HepG2 (cell line): ENCODE results near the gene CMKLR1. TPM values are rescaled to one million over a fixed set of nuclear protein-coding genes. Genes with fewer than 3 reads are reported as not detected.

ENCODE experiments used
- ATAC-seq: fragments of 200-7000 bp; cut with Tn5 transposase; 3 replicates; pipeline ENCODE4 v1.9.1; 2020; ENCODE audit warnings: mild to moderate bottlenecking, moderate library complexity
- BruUV-seq: library from RNA; stranded (reverse); fragments of 400-500 nt; replicated peaks from 2 replicates; lab custom pipeline; 2021; lab: Mats Ljungman, UMichigan
- CTCF ChIA-PET: fragments of 300-600 bp; formaldehyde crosslinking; extraction: SDS; loops from one replicate; lab custom pipeline; 2021; ENCODE audit warnings: low total read pairs, inconsistent platforms, low intra/inter-chr PET ratio; lab: Yijun Ruan, JAX
- POLR2A ChIA-PET: fragments of 350-600 bp; sonication (Branson Sonifier 250); formaldehyde crosslinking; loops from one replicate; lab custom pipeline; 2020; ENCODE audit warnings: antibody characterized with exemption, inconsistent platforms; lab: Yijun Ruan, JAX
- DNase-seq: peaks from one replicate; pipeline ENCODE4 v3.0.0-alpha.2; 2015; ENCODE audit warnings: low spot score
- FAIRE-seq: peaks from 3 replicates; lab custom pipeline; 2011; peaks lifted over from hg19 to GRCh38; lab: Jason Lieb, UNC
- H2AFZ ChIP-seq: one replicate; pipeline ENCODE4 v1.6.1; 2011; ENCODE audit warnings: low read length, inconsistent platforms
- H3K27ac ChIP-seq: fragments of 300-600 bp; 3 replicates; pipeline ENCODE4 v1.8.0; 2011; ENCODE audit warnings: mixed run types, mild to moderate bottlenecking, mixed read lengths, low read length, inconsistent platforms; ENCODE audit not compliant: insufficient read depth; ENCODE audit errors: extremely low read length
- H3K27me3 ChIP-seq, 2 experiments: fragments of 200-600 bp in 1 of 2; 2 replicates in 1 of 2; 3 replicates in 1 of 2; pipeline versions ENCODE4 v1.6.0 to v1.8.0; 2011; ENCODE audit warnings: low read length in 2 of 2, mild to moderate bottlenecking in 2 of 2, moderate library complexity in 2 of 2, inconsistent platforms in 1 of 2; ENCODE audit not compliant: insufficient read depth in 2 of 2, control insufficient read depth in 1 of 2
- H3K36me3 ChIP-seq, 2 experiments: fragments of 200-600 bp in 1 of 2; replicated peaks in 1 of 2; 2 replicates in 1 of 2; 3 replicates in 1 of 2; pipeline versions ENCODE4 v1.5.1 to v1.8.0; 2011; ENCODE audit warnings: low read length in 2 of 2, inconsistent platforms in 1 of 2; ENCODE audit not compliant: insufficient read depth in 2 of 2, control insufficient read depth in 1 of 2
- H3K4me1 ChIP-seq: 2 replicates; pipeline ENCODE4 v1.5.1; 2012; ENCODE audit warnings: low read length, inconsistent platforms; ENCODE audit not compliant: insufficient read depth
- H3K4me2 ChIP-seq: 2 replicates; pipeline ENCODE4 v1.6.0; 2011; ENCODE audit warnings: low read depth, low read length, inconsistent platforms
- H3K4me3 ChIP-seq, 3 experiments: fragments of 200-600 bp in 1 of 3; sonication (generic), shearing (Covaris generic) in 1 of 3; replicated peaks in 1 of 3; 2 replicates each; pipeline ENCODE4 v1.5.1; 2011 to 2016; ENCODE audit warnings: low read length in 3 of 3, inconsistent platforms in 2 of 3, low read depth in 2 of 3, mild to moderate bottlenecking in 2 of 3, control low read depth in 1 of 3, mixed read lengths in 1 of 3; ENCODE audit not compliant: insufficient read depth in 1 of 3
- H3K79me2 ChIP-seq: one replicate; pipeline ENCODE4 v1.6.1; 2011; ENCODE audit warnings: low read length, inconsistent platforms; ENCODE audit not compliant: insufficient read depth
- H3K9ac ChIP-seq: 2 replicates; pipeline ENCODE4 v1.6.0; 2011; ENCODE audit warnings: mild to moderate bottlenecking, low read depth, low read length, inconsistent platforms; ENCODE audit not compliant: insufficient read depth
- H3K9me3 ChIP-seq: 2 replicates; pipeline ENCODE4 v1.5.1; 2012; ENCODE audit warnings: mild to moderate bottlenecking, low read length
- H4K20me1 ChIP-seq: 2 replicates; pipeline ENCODE4 v1.6.0; 2011; ENCODE audit warnings: inconsistent platforms, mild to moderate bottlenecking, low read length, moderate library complexity; ENCODE audit not compliant: insufficient read depth
- HIVEP1 ChIP-seq: sonication (generic); formaldehyde crosslinking; IDR thresholded peaks from 2 replicates; pipeline ENCODE4 v1.4.0; 2020; ENCODE audit warnings: mild to moderate bottlenecking, missing genetic modification reagents
- RERE ChIP-seq: IDR thresholded peaks from 2 replicates; pipeline ENCODE4 v1.6.1; 2016; ENCODE audit warnings: low read depth, missing genetic modification reagents, missing compliant biosample characterization
- ZFY ChIP-seq: sonication (generic); formaldehyde crosslinking; IDR thresholded peaks from 2 replicates; pipeline ENCODE4 v1.4.0; 2020; ENCODE audit warnings: missing genetic modification reagents
- ZNF256 ChIP-seq: sonication (generic); formaldehyde crosslinking; conservative IDR thresholded peaks from 2 replicates; pipeline ENCODE4 v1.4.0; 2020; ENCODE audit warnings: missing genetic modification reagents
- ZNF431 ChIP-seq: sonication (generic); formaldehyde crosslinking; IDR thresholded peaks from 2 replicates; pipeline ENCODE4 v1.9.0; 2022; ENCODE audit warnings: missing genetic modification reagents, low read depth, mild to moderate bottlenecking, borderline replicate concordance
- ZNF629 ChIP-seq: sonication (generic); formaldehyde crosslinking; conservative IDR thresholded peaks from 2 replicates; pipeline ENCODE4 v1.5.0; 2020; ENCODE audit warnings: missing genetic modification reagents
- WGBS: methylation state at CpG from one replicate; pipeline ENCODE4 v1.1.6; 2017; ENCODE audit warnings: low lambda C conversion rate; 5-methylcytosine and 5-hydroxymethylcytosine counted together
- in situ Hi-C: cut with HindIII; loops from 2 replicates; pipeline ENCODE4 v1.10.0; 2017; ENCODE audit warnings: low pct_unique_long_range_greater_than_20kb; ENCODE audit not compliant: extremely low pct_ligation_motif_present
- intact Hi-C: fragments of 100-400 bp; cut with micrococcal nuclease; formaldehyde crosslinking; loops from one replicate; pipeline ENCODE4 v1.10.0; 2022; ENCODE audit not compliant: unreplicated experiment
- polyA plus RNA-seq, 8 experiments: library from polyadenylated mRNA; depleted of rRNA in 3 of 8; stranded (reverse) in 7 of 8; unstranded in 1 of 8; fragments of >200 nt; fragmentation: Illumina TruSeq in 4 of 8; extraction: Trizol in 4 of 8; gene quantifications; 2 replicates each; pipeline versions ENCODE4 v1.2.1 to v1.2.3, GENCODE V29; 2011 to 2016; ENCODE audit warnings: low read depth in 4 of 8, missing spikeins in 1 of 8, mixed read lengths in 1 of 8; ENCODE audit not compliant: insufficient read depth in 1 of 8
- total RNA-seq, 5 experiments: library from RNA; depleted of rRNA; stranded (reverse); fragments of >200 nt; fragmentation: Illumina TruSeq; extraction: Trizol; gene quantifications; 2 replicates each; pipeline ENCODE4 v1.2.3, GENCODE V29; 2016; ENCODE audit warnings: low read depth in 1 of 5
- TF ChIP-seq, protein P1 (sequence below): sonication (generic); formaldehyde crosslinking; IDR thresholded peaks from 2 replicates; pipeline ENCODE4 v1.9.0; 2021; ENCODE audit warnings: missing genetic modification reagents, borderline replicate concordance

Gene CMKLR1
- total and polyA plus RNA-seq, 2 of the 13 experiments (the other 11 are each of a cell fraction or from before 2014, with no cell fraction given) = not detected

DNA sequence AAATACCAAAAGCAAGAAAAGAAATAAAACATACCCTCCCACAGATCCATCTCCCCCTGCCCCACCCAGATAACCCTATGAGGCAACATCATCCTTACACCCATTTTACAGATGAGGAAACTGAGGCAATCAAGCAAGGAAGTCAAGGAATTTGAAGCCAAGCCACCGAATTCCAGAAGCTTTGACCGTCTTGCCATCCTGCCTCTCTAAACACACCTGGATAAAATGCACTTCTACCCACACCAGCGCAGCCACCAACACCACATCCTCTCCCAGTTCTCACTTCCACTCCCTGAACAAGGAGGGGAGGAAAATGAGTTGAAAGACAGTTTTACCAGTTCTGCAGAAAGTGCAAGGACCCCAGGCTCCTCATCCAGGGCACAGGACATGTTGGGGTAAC is 13.6 kb downstream of the CMKLR1 start:
- Histone ChIP-seq H3K27me3 (peaks cover 5 to 34% of the 10 kb centered on the region in 2 experiments; a peak in 3 of 5 replicates), H3K9me3 (no peaks in the 10 kb centered on the region), H3K9ac (no peak overlapping the region), H3K27ac (no peak overlapping the region), H4K20me1 (no peaks in the 10 kb centered on the region), H2AFZ (no peak overlapping the region), H3K4me3 (no peak overlapping the region), H3K4me1 (no peaks in the 10 kb centered on the region), H3K4me2 (no peak overlapping the region), H3K79me2 (no peaks in the 10 kb centered on the region), H3K36me3 (no peaks in the 10 kb centered on the region)
- no peak for TF ChIP-seq ZFY
- TF ChIP-seq RERE (CRISPR knock-in tag) = no peak
- TF ChIP-seq ZNF431 = no peak
- no peak for TF ChIP-seq ZNF256
- peak; percentile 59 for TF ChIP-seq ZNF629 (CRISPR knock-in tag)
- TF ChIP-seq HIVEP1 (CRISPR knock-in tag) = no peak
- TF ChIP-seq, protein P1, sequence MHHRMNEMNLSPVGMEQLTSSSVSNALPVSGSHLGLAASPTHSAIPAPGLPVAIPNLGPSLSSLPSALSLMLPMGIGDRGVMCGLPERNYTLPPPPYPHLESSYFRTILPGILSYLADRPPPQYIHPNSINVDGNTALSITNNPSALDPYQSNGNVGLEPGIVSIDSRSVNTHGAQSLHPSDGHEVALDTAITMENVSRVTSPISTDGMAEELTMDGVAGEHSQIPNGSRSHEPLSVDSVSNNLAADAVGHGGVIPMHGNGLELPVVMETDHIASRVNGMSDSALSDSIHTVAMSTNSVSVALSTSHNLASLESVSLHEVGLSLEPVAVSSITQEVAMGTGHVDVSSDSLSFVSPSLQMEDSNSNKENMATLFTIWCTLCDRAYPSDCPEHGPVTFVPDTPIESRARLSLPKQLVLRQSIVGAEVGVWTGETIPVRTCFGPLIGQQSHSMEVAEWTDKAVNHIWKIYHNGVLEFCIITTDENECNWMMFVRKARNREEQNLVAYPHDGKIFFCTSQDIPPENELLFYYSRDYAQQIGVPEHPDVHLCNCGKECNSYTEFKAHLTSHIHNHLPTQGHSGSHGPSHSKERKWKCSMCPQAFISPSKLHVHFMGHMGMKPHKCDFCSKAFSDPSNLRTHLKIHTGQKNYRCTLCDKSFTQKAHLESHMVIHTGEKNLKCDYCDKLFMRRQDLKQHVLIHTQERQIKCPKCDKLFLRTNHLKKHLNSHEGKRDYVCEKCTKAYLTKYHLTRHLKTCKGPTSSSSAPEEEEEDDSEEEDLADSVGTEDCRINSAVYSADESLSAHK (CRISPR knock-in tag) = no peak
- no TSS peak for BruUV-seq
- DNase-seq (no peak), ATAC-seq (no peak), FAIRE-seq (no peak)
- ChIA-PET CTCF (no interaction called here), POLR2A (no interaction called here)
- intact Hi-C loops = no loop called here
- WGBS = 17% methylated on average over 3 of the region's 3 CpGs
- in situ Hi-C loops = no loop called here
